OCI-LY3 (cell line): ENCODE measurements around the gene GNAO1.

Experiments
- EZH2phosphoT487 ChIP-seq: fragments of 200-600 bp; shearing (Covaris generic); IDR thresholded peaks from 2 replicates; pipeline ENCODE4 v1.6.1; 2018; ENCODE audit warnings: antibody characterized with exemption, mixed run types, low read depth
- TF ChIP-seq, protein P1 (sequence below): fragments of 200-600, 300-600 bp; sonication (generic); IDR thresholded peaks from 2 replicates; pipeline ENCODE4 v1.5.1; 2014; ENCODE audit warnings: antibody characterized with exemption, low read length, low read depth

GRCh38 chr16:56266641-56267607 lies 75.6 kb downstream of the GNAO1 start:
- TF ChIP-seq, protein P1, sequence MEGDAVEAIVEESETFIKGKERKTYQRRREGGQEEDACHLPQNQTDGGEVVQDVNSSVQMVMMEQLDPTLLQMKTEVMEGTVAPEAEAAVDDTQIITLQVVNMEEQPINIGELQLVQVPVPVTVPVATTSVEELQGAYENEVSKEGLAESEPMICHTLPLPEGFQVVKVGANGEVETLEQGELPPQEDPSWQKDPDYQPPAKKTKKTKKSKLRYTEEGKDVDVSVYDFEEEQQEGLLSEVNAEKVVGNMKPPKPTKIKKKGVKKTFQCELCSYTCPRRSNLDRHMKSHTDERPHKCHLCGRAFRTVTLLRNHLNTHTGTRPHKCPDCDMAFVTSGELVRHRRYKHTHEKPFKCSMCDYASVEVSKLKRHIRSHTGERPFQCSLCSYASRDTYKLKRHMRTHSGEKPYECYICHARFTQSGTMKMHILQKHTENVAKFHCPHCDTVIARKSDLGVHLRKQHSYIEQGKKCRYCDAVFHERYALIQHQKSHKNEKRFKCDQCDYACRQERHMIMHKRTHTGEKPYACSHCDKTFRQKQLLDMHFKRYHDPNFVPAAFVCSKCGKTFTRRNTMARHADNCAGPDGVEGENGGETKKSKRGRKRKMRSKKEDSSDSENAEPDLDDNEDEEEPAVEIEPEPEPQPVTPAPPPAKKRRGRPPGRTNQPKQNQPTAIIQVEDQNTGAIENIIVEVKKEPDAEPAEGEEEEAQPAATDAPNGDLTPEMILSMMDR: no peak
- no peak for TF ChIP-seq EZH2phosphoT487
